ENCODE measurements around the gene ACADS.

Gene ACADS

GRCh38 chr12:120784804-120785203 is 59.2 kb downstream of the ACADS start:
- Histone ChIP-seq H3K27ac (ENCODE audit: extremely low read depth, low read depth, low read length) (no peak overlapping the region), H3K4me1 (ENCODE audit: control insufficient read depth, insufficient read depth, low read length) (no peaks in the 10 kb centered on the region), H3K4me3 (ENCODE audit: low read depth, low read length) (no peak overlapping the region), H3K36me3 (ENCODE audit: control insufficient read depth in 2 of 2, insufficient read depth in 1 of 2, low read length in 2 of 2) (peaks cover 19 to 30% of the 10 kb centered on the region in 2 experiments), H3K9me3 (ENCODE audit: control insufficient read depth, insufficient read depth, low read depth, low read length) (no peaks in the 10 kb centered on the region)
- ChIA-PET CTCF (interaction anchor here (0.5 to 0.7 kb wide), 3 partner anchors 14 to 202 kb away, joined by 3 to 5 read pairs (median 3); no protein-coding TSS in a partner anchor), POLR2A (no interaction called here)
- TF ChIP-seq ZIC2 (tag by site-specific recombination; IDR thresholded peaks at IDR 0.05) (no peak), SP7 (tag by site-specific recombination; IDR thresholded peaks at IDR 0.05) (no peak), ZNF133 (tag by site-specific recombination; IDR thresholded peaks at IDR 0.05) (no peak), ZNF621 (tag by site-specific recombination; IDR thresholded peaks at IDR 0.05) (no peak), ZNF26 (tag by site-specific recombination; IDR thresholded peaks at IDR 0.05) (no peak), ZNF580 (tag by site-specific recombination; IDR thresholded peaks at IDR 0.05) (no peak), INSM2 (tag by site-specific recombination; IDR thresholded peaks at IDR 0.05) (no peak), PRDM4 (tag by site-specific recombination; IDR thresholded peaks at IDR 0.05) (no peak), ZNF148 (tag by site-specific recombination; IDR thresholded peaks at IDR 0.05; ENCODE audit: borderline replicate concordance) (no peak)

GRCh38 chr12:120787889-120788288 is 62.3 kb downstream of the ACADS start:
- POLR2A ChIA-PET: no interaction called here
- TF ChIP-seq TSHZ1 (tag by site-specific recombination; IDR thresholded peaks at IDR 0.05; ENCODE audit: borderline replicate concordance) (no peak), ZNF843 (tag by site-specific recombination; IDR thresholded peaks at IDR 0.05) (no peak), ZNF433 (tag by site-specific recombination; IDR thresholded peaks at IDR 0.05; ENCODE audit: low read depth) (no peak), ZNF324 (tag by site-specific recombination; IDR thresholded peaks at IDR 0.05) (no peak), INSM2 (tag by site-specific recombination; IDR thresholded peaks at IDR 0.05) (no peak), PRDM1 (tag by site-specific recombination; IDR thresholded peaks at IDR 0.05) (peak; percentile 77), ZNF2 (tag by site-specific recombination; IDR thresholded peaks at IDR 0.05) (no peak)
- CTCF ChIA-PET: no interaction called here
- Histone ChIP-seq H3K36me3 (ENCODE audit: control insufficient read depth in 2 of 2, insufficient read depth in 1 of 2, low read length in 2 of 2) (peaks cover 0 to 11% of the 10 kb centered on the region in 2 experiments; a peak in 1 of 3 replicates), H3K9me3 (ENCODE audit: control insufficient read depth, insufficient read depth, low read depth, low read length) (no peaks in the 10 kb centered on the region), H3K27ac (ENCODE audit: extremely low read depth, low read depth, low read length) (no peak overlapping the region), H3K4me3 (ENCODE audit: low read depth, low read length) (no peak overlapping the region), H3K4me1 (ENCODE audit: control insufficient read depth, insufficient read depth, low read length) (no peaks in the 10 kb centered on the region)

All from HEK293 (cell line).